MG63 (cell line): ENCODE results near the gene CCDC14. TPM values are rescaled to one million over a fixed set of nuclear protein-coding genes. Genes with fewer than 3 reads are reported as not detected.
"Not testable (repeated sequence)": the region's sequence is repeated elsewhere in the genome, so short reads cannot be mapped to it uniquely, and the experiment has no call there.

Source experiments
- DNase-seq: peaks from one replicate; pipeline ENCODE4 v3.0.0-alpha.2; 2020
- H3K27me3 ChIP-seq: fragments of 250-450 bp; sonication (Bioruptor Pico); 2 replicates; pipeline ENCODE4 v1.5.1; 2020; ENCODE audit warnings: mild to moderate bottlenecking, moderate library complexity
- H3K36me3 ChIP-seq: fragments of 250-450 bp; sonication (Bioruptor Pico); 2 replicates; pipeline ENCODE4 v1.5.1; 2020; ENCODE audit warnings: mild to moderate bottlenecking, moderate library complexity
- H3K4me3 ChIP-seq: fragments of 250-450 bp; sonication (Bioruptor Pico); 2 replicates; pipeline ENCODE4 v1.5.1; 2020; ENCODE audit warnings: mild to moderate bottlenecking, moderate library complexity
- H3K9me3 ChIP-seq: fragments of 250-450 bp; sonication (Bioruptor Pico); 2 replicates; pipeline ENCODE4 v1.5.1; 2020; ENCODE audit warnings: mild to moderate bottlenecking, moderate library complexity
- total RNA-seq: library from RNA; depleted of rRNA; stranded (reverse); fragments of >200 nt; shearing (Covaris generic); gene quantifications from 2 replicates; pipeline ENCODE4 v1.2.3, GENCODE V29; 2014; ENCODE audit warnings: low replicate concordance

Gene CCDC14
- total RNA-seq, 1 experiment from 2014 or later: 28.9 TPM

GRCh38 chr3:123936400-123936799, 24.6 kb downstream of the CCDC14 start:
- Histone ChIP-seq H3K9me3 (no peaks in the 10 kb centered on the region), H3K36me3 (peaks cover 50% of the 10 kb centered on the region), H3K27me3 (no peaks in the 10 kb centered on the region), H3K4me3 (no peak overlapping the region)
- no peak for DNase-seq

GRCh38 chr3:123935830-123936229, 25.2 kb downstream of the CCDC14 start:
- Histone ChIP-seq H3K36me3 (peaks cover 52% of the 10 kb centered on the region), H3K27me3 (no peaks in the 10 kb centered on the region), H3K4me3 (no peak overlapping the region), H3K9me3 (no peaks in the 10 kb centered on the region)
- DNase-seq: no peak

- no peak overlapping the region for H3K4me3 ChIP-seq
- peaks cover 47% of the 10 kb centered on the region for H3K36me3 ChIP-seq
- no peak for DNase-seq
- H3K27me3 ChIP-seq: no peaks in the 10 kb centered on the region
- H3K9me3 ChIP-seq: no peaks in the 10 kb centered on the region
These were observed 26.8 kb downstream of the CCDC14 start for GRCh38 chr3:123934250-123934649.

- DNase-seq: no peak
- H3K4me3 ChIP-seq: no peak overlapping the region
- no peaks in the 10 kb centered on the region for H3K9me3 ChIP-seq
- peaks cover 55% of the 10 kb centered on the region for H3K36me3 ChIP-seq
- H3K27me3 ChIP-seq: no peaks in the 10 kb centered on the region
These were observed 30.6 kb downstream of the CCDC14 start for GRCh38 chr3:123930445-123930844.

GRCh38 chr3:123929325-123929724, 31.7 kb downstream of the CCDC14 start:
- Histone ChIP-seq H3K9me3 (no peaks in the 10 kb centered on the region), H3K4me3 (no peak overlapping the region), H3K27me3 (no peaks in the 10 kb centered on the region), H3K36me3 (peaks cover 54% of the 10 kb centered on the region)
- DNase-seq: no peak

GRCh38 chr3:123926396-123926795, 34.6 kb downstream of the CCDC14 start:
- no peak for DNase-seq
- Histone ChIP-seq H3K36me3 (peaks cover 58% of the 10 kb centered on the region), H3K4me3 (no peak overlapping the region), H3K27me3 (no peaks in the 10 kb centered on the region), H3K9me3 (peaks cover 3% of the 10 kb centered on the region)

GRCh38 chr3:123920868-123921267, 40.2 kb downstream of the CCDC14 start:
- H3K4me3 ChIP-seq: no peak overlapping the region
- H3K9me3 ChIP-seq: peaks cover 19% of the 10 kb centered on the region
- DNase-seq: no peak
- H3K36me3 ChIP-seq: peaks cover 73% of the 10 kb centered on the region
- H3K27me3 ChIP-seq: no peaks in the 10 kb centered on the region

- DNase-seq: no peak
- Histone ChIP-seq H3K36me3 (peaks cover 71% of the 10 kb centered on the region), H3K4me3 (no peak overlapping the region)
These were observed 40.6 kb downstream of the CCDC14 start for GRCh38 chr3:123920383-123920782.

GRCh38 chr3:123919353-123919752, 41.7 kb downstream of the CCDC14 start:
- H3K9me3 ChIP-seq: peaks cover 19% of the 10 kb centered on the region

More at GRCh38 chr3:123920383-123920782, 40.6 kb downstream of the CCDC14 start:
- Histone ChIP-seq H3K27me3 (no peaks in the 10 kb centered on the region), H3K9me3 (peaks cover 19% of the 10 kb centered on the region)

GRCh38 chr3:123914829-123915228, 46.2 kb downstream of the CCDC14 start:
- Histone ChIP-seq H3K27me3 (no peaks in the 10 kb centered on the region), H3K9me3 (peaks cover 4% of the 10 kb centered on the region), H3K4me3 (no peak overlapping the region), H3K36me3 (peaks cover 37% of the 10 kb centered on the region)
- DNase-seq: no peak

More at GRCh38 chr3:123919353-123919752, 41.7 kb downstream of the CCDC14 start:
- H3K4me3 ChIP-seq: no peak overlapping the region
- peaks cover 74% of the 10 kb centered on the region for H3K36me3 ChIP-seq
- no peak for DNase-seq
- H3K27me3 ChIP-seq: no peaks in the 10 kb centered on the region

GRCh38 chr3:123909785-123910184, 51.2 kb downstream of the CCDC14 start:
- H3K27me3 ChIP-seq: no peaks in the 10 kb centered on the region
- no peak for DNase-seq
- H3K36me3 ChIP-seq: peaks cover 5% of the 10 kb centered on the region
- no peak overlapping the region for H3K4me3 ChIP-seq
- no peaks in the 10 kb centered on the region for H3K9me3 ChIP-seq

- Histone ChIP-seq H3K36me3 (no peaks in the 10 kb centered on the region), H3K4me3 (no peak overlapping the region)
- DNase-seq: no peak
These were observed 53.3 kb downstream of the CCDC14 start for GRCh38 chr3:123907720-123908119.

GRCh38 chr3:123899300-123899865, 61.6 kb downstream of the CCDC14 start:
- Histone ChIP-seq H3K9me3 (peaks cover 3% of the 10 kb centered on the region; the same call in 1 of the 2 replicates), H3K36me3 (no peaks in the 10 kb centered on the region), H3K4me3 (no peak overlapping the region), H3K27me3 (no peaks in the 10 kb centered on the region; the same call in 1 of the 2 replicates)
- DNase-seq: no peak

More at GRCh38 chr3:123907720-123908119, 53.3 kb downstream of the CCDC14 start:
- Histone ChIP-seq H3K9me3 (no peaks in the 10 kb centered on the region), H3K27me3 (no peaks in the 10 kb centered on the region)

GRCh38 chr3:123893012-123893411, 68.0 kb downstream of the CCDC14 start:
- H3K9me3 ChIP-seq: peaks cover 8% of the 10 kb centered on the region

GRCh38 chr3:123892195-123892594, 68.8 kb downstream of the CCDC14 start:
- H3K9me3 ChIP-seq: peaks cover 8% of the 10 kb centered on the region
- no peak for DNase-seq
- H3K27me3 ChIP-seq: no peaks in the 10 kb centered on the region; the same call in 1 of the 2 replicates
- H3K4me3 ChIP-seq: no peak overlapping the region
- no peaks in the 10 kb centered on the region for H3K36me3 ChIP-seq

More at GRCh38 chr3:123893012-123893411, 68.0 kb downstream of the CCDC14 start:
- Histone ChIP-seq H3K36me3 (no peaks in the 10 kb centered on the region), H3K4me3 (no peak overlapping the region), H3K27me3 (no peaks in the 10 kb centered on the region; the same call in 1 of the 2 replicates)
- DNase-seq: no peak

GRCh38 chr3:123890991-123891390, 70.0 kb downstream of the CCDC14 start:
- not testable (repeated sequence) for H3K36me3 ChIP-seq, H3K27me3 ChIP-seq, H3K4me3 ChIP-seq, DNase-seq, H3K9me3 ChIP-seq

GRCh38 chr3:123890162-123890561, 70.9 kb downstream of the CCDC14 start:
- not testable (repeated sequence) for H3K27me3 ChIP-seq, DNase-seq, H3K4me3 ChIP-seq, H3K9me3 ChIP-seq, H3K36me3 ChIP-seq

- Histone ChIP-seq H3K27me3 (no peaks in the 10 kb centered on the region), H3K36me3 (no peaks in the 10 kb centered on the region), H3K4me3 (no peak overlapping the region), H3K9me3 (no peaks in the 10 kb centered on the region)
- DNase-seq: no peak
These were observed 76.0 kb downstream of the CCDC14 start for GRCh38 chr3:123884993-123885392.
